Measurements from ENCODE around the gene RNF10. TPM values are rescaled to one million over a fixed set of nuclear protein-coding genes. Genes with fewer than 3 reads are reported as not detected.

The RNF10 gene
- polyA plus RNA-seq, 1 of the 3 experiments (the other 2 are of a cell fraction) = 118 TPM

DNA sequence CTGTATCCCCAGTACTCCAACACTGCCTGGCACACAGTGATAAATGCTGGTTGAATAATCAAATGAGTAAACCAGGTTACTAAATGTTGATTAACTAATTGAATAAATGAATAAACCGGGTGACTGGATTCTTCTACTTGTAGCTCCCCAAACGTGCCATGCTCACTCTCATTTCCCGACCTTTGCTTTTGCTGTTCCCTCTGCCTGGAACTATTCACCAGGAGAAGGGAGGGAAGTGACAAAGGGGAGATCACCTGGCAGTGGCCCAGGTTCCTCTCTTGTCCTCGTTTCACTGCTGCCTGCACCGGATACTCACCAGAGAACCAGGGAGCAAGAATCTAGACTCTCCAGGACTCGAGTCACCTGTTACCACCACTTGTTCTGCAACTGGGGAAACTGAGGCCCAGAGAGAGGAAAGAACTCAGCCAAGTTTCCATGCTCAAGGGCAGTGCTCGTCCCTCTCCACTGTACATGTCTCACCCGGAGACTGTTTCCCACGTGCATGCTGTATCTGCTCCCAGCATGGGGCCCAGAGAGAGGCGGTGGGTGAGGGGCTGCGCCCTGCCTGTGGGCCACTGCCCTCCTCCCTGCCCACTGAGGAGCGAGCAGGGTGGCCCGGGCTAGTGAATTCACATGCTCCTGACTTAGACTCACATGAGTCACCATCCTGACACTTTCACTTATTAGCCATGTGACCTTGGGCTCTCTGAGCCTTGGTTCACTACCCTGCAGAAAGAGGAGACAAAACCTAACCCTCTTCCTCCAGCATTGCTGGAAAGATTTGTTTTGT lies 64.7 kb downstream of the RNF10 start:
- Histone ChIP-seq H4K20me1 (ENCODE audit: insufficient read depth) (no peaks in the 10 kb centered on the region), H3K9ac (no peak overlapping the region), H3K9me3 (no peaks in the 10 kb centered on the region), H3K27me3 (ENCODE audit: insufficient read depth) (no peaks in the 10 kb centered on the region), H3F3A (replicated peaks; ENCODE audit: insufficient read depth) (no peaks in the 10 kb centered on the region), H3K36me3 (replicated peaks in 1 of 2; ENCODE audit: control insufficient read depth in 1 of 2, insufficient read depth in 2 of 2, low read length in 1 of 2) (no peaks in the 10 kb centered on the region), H3K4me3 (ENCODE audit: low read depth in 2 of 2, low read length in 1 of 2) (no peak overlapping the region), H3K27ac (ENCODE audit: low read depth in 2 of 2, low read length in 1 of 2) (no peak overlapping the region), H2AFZ (ENCODE audit: low read depth) (no peak overlapping the region), H3K4me2 (0 out of 2 replicates have a peak overlapping the region, but pooled peaks have one; percentile 37), H3K4me1 (ENCODE audit: control insufficient read depth in 1 of 2, insufficient read depth in 2 of 2, low read depth in 1 of 2, low read length in 1 of 2) (no peaks in the 10 kb centered on the region; a peak in 1 of 4 replicates), H3K79me2 (ENCODE audit: insufficient read depth) (no peaks in the 10 kb centered on the region), H3K9me2 (no peaks in the 10 kb centered on the region)
- CTCF ChIA-PET = interaction anchor here (1.0 to 1.5 kb wide), 2 partner anchors 372 to 511 kb away, joined by 3 read pairs; no protein-coding TSS in a partner anchor
- POLR2A ChIA-PET = interaction anchor here (0.7 kb wide), 1 partner anchor 254 kb away, joined by 3 read pairs; no protein-coding TSS in a partner anchor
- no peak for DNase-seq
- no peak for TF ChIP-seq RFX5 (IDR thresholded peaks at IDR 0.05; ENCODE audit: low read length)
- TF ChIP-seq, protein P1, sequence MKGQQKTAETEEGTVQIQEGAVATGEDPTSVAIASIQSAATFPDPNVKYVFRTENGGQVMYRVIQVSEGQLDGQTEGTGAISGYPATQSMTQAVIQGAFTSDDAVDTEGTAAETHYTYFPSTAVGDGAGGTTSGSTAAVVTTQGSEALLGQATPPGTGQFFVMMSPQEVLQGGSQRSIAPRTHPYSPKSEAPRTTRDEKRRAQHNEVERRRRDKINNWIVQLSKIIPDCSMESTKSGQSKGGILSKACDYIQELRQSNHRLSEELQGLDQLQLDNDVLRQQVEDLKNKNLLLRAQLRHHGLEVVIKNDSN (IDR thresholded peaks at IDR 0.05; ENCODE audit: borderline replicate concordance, low read depth) = peak; percentile 53; the same call in 1 of the 2 replicates
- no peak for TF ChIP-seq TAF1 (IDR thresholded peaks at IDR 0.05; ENCODE audit: borderline replicate concordance, low read depth, low read length)
- WGBS (ENCODE audit: low lambda C conversion rate) = 45% methylated on average over 9 of the region's 13 CpGs

DNA sequence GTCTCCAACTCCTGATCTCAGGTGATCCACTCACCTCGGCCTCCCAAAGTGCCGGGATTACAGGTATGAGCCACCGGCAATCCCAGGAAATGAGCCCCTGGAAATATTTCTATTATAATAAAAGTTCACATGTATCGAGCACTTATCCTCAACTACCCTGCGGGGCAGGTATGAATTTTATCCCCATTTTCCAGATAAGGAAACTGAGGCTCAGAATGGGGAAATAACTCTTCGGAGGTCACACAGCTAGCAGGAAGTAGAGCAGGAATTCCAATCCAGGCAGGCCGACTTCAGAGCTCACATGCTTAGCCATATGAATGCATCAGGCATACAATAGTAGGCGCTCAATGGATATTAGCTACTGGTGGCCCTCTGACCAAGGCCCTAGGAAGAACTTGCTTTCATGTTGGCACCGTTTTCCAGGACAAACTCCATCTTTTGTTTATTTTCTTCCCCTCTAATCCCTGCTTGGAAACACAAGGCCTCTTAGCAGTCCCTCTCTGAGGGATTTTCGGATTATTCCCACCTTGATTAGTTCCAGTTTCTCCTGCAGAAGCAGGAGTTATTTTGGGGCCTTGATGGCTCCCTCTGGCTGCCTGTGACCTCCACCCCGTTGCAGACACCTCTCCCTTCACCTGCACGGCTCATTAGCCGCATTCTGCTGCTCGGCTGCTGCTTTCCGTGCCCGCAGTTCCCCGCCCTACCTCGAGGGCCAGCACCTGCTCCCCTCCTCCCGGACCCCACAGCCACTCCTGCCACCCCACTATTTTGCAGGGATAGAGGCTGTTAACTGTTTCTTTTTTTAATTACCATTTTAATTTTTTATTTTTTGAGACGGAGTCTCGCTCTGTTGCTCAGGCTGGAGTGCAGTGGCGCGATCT lies 65.8 kb downstream of the RNF10 start:
- POLR2A ChIA-PET = no interaction called here
- no peaks in the 10 kb centered on the region for H3K36me3 ChIP-seq (replicated peaks in 1 of 2; ENCODE audit: control insufficient read depth in 1 of 2, insufficient read depth in 2 of 2, low read length in 1 of 2)
- H3K27ac ChIP-seq (ENCODE audit: low read depth in 2 of 2, low read length in 1 of 2) = no peak overlapping the region
- no peak for DNase-seq
- no peak overlapping the region for H3K9ac ChIP-seq
- H4K20me1 ChIP-seq (ENCODE audit: insufficient read depth) = no peaks in the 10 kb centered on the region
- H3K79me2 ChIP-seq (ENCODE audit: insufficient read depth) = no peaks in the 10 kb centered on the region
- H2AFZ ChIP-seq (ENCODE audit: low read depth) = no peak overlapping the region
- H3K4me2 ChIP-seq = no peak overlapping the region
- CTCF ChIA-PET = interaction anchor here (0.8 to 2.1 kb wide), 3 partner anchors 15 to 371 kb away, joined by 3 to 6 read pairs (median 4); no protein-coding TSS in a partner anchor
- H3K27me3 ChIP-seq (ENCODE audit: insufficient read depth) = no peaks in the 10 kb centered on the region
- 85% methylated on average over 23 of the region's 23 CpGs for WGBS (ENCODE audit: low lambda C conversion rate)
- no peaks in the 10 kb centered on the region for H3K9me2 ChIP-seq
- TF ChIP-seq, protein P2, sequence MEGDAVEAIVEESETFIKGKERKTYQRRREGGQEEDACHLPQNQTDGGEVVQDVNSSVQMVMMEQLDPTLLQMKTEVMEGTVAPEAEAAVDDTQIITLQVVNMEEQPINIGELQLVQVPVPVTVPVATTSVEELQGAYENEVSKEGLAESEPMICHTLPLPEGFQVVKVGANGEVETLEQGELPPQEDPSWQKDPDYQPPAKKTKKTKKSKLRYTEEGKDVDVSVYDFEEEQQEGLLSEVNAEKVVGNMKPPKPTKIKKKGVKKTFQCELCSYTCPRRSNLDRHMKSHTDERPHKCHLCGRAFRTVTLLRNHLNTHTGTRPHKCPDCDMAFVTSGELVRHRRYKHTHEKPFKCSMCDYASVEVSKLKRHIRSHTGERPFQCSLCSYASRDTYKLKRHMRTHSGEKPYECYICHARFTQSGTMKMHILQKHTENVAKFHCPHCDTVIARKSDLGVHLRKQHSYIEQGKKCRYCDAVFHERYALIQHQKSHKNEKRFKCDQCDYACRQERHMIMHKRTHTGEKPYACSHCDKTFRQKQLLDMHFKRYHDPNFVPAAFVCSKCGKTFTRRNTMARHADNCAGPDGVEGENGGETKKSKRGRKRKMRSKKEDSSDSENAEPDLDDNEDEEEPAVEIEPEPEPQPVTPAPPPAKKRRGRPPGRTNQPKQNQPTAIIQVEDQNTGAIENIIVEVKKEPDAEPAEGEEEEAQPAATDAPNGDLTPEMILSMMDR (IDR thresholded peaks at IDR 0.05) = no peak
- TF ChIP-seq, protein P1 (IDR thresholded peaks at IDR 0.05; ENCODE audit: borderline replicate concordance, low read depth) = no peak
- no peak for TF ChIP-seq SMC3 (IDR thresholded peaks at IDR 0.05; ENCODE audit: low read depth, low read length)
- no peak for TF ChIP-seq SIN3A (IDR thresholded peaks at IDR 0.05; ENCODE audit: borderline replicate concordance, low read depth, low read length)
- no peak for TF ChIP-seq TEAD4 (IDR thresholded peaks at IDR 0.05; ENCODE audit: borderline replicate concordance, insufficient read depth)
- TF ChIP-seq ELF1 (IDR thresholded peaks at IDR 0.05) = no peak
- TF ChIP-seq, protein P3, sequence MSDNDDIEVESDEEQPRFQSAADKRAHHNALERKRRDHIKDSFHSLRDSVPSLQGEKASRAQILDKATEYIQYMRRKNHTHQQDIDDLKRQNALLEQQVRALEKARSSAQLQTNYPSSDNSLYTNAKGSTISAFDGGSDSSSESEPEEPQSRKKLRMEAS (IDR thresholded peaks at IDR 0.05; ENCODE audit: low read depth) = no peak
- no peak for TF ChIP-seq MEF2A (IDR thresholded peaks at IDR 0.05; ENCODE audit: borderline replicate concordance, low read depth)
- no peak for TF ChIP-seq GABPA (IDR thresholded peaks at IDR 0.05; ENCODE audit: low read depth)
- no peak for TF ChIP-seq RFX5 (IDR thresholded peaks at IDR 0.05; ENCODE audit: low read length)
- no peak for TF ChIP-seq RCOR1 (IDR thresholded peaks at IDR 0.05; ENCODE audit: low read length)
- TF ChIP-seq, protein P4, sequence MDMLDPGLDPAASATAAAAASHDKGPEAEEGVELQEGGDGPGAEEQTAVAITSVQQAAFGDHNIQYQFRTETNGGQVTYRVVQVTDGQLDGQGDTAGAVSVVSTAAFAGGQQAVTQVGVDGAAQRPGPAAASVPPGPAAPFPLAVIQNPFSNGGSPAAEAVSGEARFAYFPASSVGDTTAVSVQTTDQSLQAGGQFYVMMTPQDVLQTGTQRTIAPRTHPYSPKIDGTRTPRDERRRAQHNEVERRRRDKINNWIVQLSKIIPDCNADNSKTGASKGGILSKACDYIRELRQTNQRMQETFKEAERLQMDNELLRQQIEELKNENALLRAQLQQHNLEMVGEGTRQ (IDR thresholded peaks at IDR 0.05; ENCODE audit: borderline replicate concordance, low read depth, low read length) = no peak
- TF ChIP-seq JUND (IDR thresholded peaks at IDR 0.05) = no peak
- TF ChIP-seq, protein P5, sequence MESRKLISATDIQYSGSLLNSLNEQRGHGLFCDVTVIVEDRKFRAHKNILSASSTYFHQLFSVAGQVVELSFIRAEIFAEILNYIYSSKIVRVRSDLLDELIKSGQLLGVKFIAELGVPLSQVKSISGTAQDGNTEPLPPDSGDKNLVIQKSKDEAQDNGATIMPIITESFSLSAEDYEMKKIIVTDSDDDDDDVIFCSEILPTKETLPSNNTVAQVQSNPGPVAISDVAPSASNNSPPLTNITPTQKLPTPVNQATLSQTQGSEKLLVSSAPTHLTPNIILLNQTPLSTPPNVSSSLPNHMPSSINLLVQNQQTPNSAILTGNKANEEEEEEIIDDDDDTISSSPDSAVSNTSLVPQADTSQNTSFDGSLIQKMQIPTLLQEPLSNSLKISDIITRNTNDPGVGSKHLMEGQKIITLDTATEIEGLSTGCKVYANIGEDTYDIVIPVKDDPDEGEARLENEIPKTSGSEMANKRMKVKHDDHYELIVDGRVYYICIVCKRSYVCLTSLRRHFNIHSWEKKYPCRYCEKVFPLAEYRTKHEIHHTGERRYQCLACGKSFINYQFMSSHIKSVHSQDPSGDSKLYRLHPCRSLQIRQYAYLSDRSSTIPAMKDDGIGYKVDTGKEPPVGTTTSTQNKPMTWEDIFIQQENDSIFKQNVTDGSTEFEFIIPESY (IDR thresholded peaks at IDR 0.05; ENCODE audit: borderline replicate concordance, low read depth) = no peak
- no peak for TF ChIP-seq TCF12 (IDR thresholded peaks at IDR 0.05)
- no peaks in the 10 kb centered on the region; a peak in 1 of 4 replicates for H3K4me1 ChIP-seq (ENCODE audit: control insufficient read depth in 1 of 2, insufficient read depth in 2 of 2, low read depth in 1 of 2, low read length in 1 of 2)
- H3F3A ChIP-seq (replicated peaks; ENCODE audit: insufficient read depth) = no peaks in the 10 kb centered on the region
- H3K4me3 ChIP-seq (ENCODE audit: low read depth in 2 of 2, low read length in 1 of 2) = no peak overlapping the region
- no peaks in the 10 kb centered on the region for H3K9me3 ChIP-seq

Measured in SK-N-SH (cell line).